ENCODE results near the gene IL1A.

- TF ChIP-seq OSR1 (CRISPR knock-in tag; IDR thresholded peaks at IDR 0.05) (no peak), PPARA (CRISPR knock-in tag; IDR thresholded peaks at IDR 0.05; ENCODE audit: borderline replicate concordance) (no peak), CSDC2 (CRISPR knock-in tag; IDR thresholded peaks at IDR 0.05) (no peak), PATZ1 (CRISPR knock-in tag; IDR thresholded peaks at IDR 0.05; ENCODE audit: borderline replicate concordance) (no peak)
Observed at GRCh38 chr2:112733456-112733855, 50.8 kb downstream of the IL1A start.
